Amniotic stem cell (primary cell): Measurements from ENCODE around the gene PPFIBP1.
"Not testable (repeated sequence)": the region's sequence is repeated elsewhere in the genome, so short reads cannot be mapped to it uniquely, and the experiment has no call there.

ENCODE experiments used
- DNase-seq: peaks from one replicate; lab custom pipeline; 2025; lab: John Stamatoyannopoulos, UW

Gene PPFIBP1

DNA sequence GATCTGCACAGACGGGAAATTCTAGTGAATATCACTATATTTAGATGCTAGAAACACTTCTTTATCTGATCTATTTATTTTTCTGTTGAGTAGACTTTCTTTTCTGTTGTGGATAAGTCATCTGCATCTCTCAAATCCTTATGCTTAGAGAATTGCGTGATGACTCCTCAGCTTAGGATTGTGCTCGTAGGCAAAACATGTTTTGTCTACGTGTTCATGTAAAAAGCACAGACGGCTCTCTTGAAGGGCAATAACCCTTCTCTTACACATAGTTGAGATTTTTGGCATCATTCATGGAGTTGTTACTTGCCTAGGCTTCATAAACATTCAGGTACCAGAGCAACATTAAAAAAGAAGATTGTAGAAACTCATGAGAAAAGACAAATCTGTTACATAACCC lies 18.6 kb downstream of the PPFIBP1 start:
- DNase-seq: peak; percentile 80

GRCh38 chr12:27544858-27545257 lies 20.9 kb downstream of the PPFIBP1 start:
- not testable (repeated sequence) for DNase-seq

GRCh38 chr12:27545665-27546064 lies 21.7 kb downstream of the PPFIBP1 start:
- DNase-seq: no peak

- DNase-seq: no peak
Measured at GRCh38 chr12:27547592-27547991, 23.6 kb downstream of the PPFIBP1 start.

- no peak for DNase-seq
Measured at GRCh38 chr12:27548301-27549199, 24.5 kb downstream of the PPFIBP1 start.

DNA sequence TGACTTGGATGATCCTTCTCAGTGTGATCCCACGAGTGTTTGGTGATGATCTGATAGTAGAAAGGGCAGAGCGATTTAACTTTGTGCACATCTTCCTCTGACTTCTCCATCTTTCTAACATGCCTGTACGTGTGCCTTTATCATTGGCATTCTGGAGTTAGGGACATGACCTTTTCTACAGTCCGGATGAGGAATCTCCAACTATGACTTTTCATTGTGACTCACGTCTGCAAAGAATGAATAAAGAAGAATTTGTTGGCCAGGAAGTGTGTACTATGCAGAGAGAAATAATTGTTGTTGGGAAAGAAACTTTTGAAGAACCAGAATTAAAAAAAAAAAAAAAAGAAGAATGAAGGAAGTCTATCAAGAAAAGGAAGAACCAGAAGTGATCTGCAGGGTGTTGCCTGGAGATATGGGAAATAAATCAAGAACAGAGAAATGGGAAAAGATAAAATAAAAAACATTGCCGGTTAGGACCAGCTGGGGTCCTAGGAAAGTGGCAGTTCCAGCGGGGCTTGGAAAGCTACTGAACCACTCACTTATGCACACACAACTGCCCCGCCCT lies 25.3 kb downstream of the PPFIBP1 start:
- peak; percentile 58 for DNase-seq

GRCh38 chr12:27549801-27550652 lies 26.0 kb downstream of the PPFIBP1 start:
- DNase-seq: peak; percentile 48

DNA sequence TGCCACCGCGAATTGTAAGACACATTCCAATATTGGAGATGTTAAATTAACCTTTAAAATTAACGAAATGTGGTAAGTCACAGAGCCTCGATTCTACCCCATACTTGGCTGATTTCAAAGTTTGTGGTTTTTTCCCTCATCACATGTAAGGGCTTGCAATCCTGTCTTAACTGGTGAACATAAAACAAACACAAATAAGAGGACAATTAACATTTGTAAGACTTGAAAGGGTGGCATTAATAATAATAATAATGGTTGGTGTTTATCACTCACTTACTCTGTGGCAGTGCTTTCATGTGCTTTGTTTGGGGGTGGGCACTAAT lies 26.6 kb downstream of the PPFIBP1 start:
- no peak for DNase-seq

DNA sequence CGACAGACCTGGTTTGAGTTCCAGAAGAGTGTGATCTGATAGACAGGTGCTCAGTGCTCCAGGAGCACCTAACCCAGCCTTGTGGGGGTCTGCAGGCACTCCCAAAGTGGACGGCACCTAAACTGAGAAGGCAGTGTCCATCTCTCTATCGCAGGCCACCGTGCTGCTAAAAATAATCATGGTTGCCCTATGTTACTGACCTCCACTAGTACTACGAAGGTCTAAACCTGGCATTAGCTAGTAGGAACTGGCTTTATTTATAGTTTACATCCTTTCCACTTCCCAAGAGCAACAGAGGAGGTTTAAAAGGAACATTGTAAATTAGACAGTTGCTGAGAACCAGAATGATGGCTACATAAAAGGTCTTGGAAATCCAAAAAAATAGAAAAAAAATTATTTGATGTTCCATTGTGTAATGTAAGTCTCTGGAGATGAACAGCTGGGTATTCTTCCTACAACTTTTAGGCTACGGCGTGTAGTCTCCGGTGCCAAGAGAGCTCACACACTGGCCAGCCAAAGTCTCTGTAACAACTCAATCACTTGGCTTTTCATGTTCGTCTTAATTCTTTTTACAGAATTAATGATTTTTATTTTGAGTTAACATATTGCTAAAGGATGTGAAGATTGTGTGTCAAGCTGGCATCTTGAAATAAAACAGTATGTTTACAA lies 27.3 kb downstream of the PPFIBP1 start:
- no peak for DNase-seq

GRCh38 chr12:27552235-27552634 lies 28.2 kb downstream of the PPFIBP1 start:
- DNase-seq: no peak

DNA sequence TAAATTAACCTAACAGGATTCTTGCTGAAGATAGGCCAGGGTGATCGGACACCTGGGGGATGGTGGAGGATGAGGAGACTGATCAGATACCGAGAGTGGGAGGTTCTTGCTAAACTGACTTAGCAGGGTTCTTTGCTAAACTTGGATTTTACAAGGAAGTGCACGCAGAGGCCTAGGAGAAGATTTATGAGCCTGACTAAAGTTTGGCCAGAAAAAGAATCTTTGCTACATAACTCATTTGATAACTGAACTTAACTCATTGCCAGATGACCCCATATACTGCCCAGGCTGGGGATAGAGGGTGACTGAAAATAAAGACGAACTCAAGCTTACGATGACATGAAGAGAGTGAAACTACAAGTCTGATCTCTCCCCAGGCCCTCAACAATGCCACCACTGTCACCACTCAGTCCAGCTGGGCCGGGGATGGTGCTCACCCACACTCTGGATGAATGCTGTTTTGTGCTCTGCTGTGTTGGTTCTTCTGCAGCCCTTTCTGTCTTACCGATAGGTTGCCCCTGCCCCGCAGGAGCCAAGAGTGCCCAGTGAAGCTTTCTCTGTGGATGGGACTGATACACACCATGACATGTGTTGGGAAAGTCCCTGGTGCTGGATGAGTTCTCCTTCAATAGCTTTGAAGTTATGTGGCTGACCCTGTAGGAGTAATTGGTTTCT lies 29.0 kb downstream of the PPFIBP1 start:
- no peak for DNase-seq

DNA sequence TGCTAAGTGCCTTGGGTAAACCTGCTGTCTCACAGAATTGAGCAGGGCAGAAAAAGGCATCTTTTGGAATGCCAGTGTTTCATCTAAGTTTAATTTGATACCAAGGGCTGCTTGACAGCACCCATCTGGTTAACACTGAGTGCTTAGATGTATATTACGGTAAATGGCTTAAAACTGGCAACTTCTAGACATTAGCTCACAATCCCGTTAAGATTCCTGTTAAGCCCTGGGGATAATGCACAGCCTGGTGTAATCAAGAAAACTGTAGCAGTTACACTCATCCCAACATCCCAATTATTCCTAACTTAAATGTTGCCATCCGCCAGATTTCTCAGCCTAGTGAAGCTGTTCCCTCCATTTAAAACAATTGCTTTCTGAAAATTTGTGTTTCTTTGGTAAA lies 29.9 kb downstream of the PPFIBP1 start:
- no peak for DNase-seq

DNA sequence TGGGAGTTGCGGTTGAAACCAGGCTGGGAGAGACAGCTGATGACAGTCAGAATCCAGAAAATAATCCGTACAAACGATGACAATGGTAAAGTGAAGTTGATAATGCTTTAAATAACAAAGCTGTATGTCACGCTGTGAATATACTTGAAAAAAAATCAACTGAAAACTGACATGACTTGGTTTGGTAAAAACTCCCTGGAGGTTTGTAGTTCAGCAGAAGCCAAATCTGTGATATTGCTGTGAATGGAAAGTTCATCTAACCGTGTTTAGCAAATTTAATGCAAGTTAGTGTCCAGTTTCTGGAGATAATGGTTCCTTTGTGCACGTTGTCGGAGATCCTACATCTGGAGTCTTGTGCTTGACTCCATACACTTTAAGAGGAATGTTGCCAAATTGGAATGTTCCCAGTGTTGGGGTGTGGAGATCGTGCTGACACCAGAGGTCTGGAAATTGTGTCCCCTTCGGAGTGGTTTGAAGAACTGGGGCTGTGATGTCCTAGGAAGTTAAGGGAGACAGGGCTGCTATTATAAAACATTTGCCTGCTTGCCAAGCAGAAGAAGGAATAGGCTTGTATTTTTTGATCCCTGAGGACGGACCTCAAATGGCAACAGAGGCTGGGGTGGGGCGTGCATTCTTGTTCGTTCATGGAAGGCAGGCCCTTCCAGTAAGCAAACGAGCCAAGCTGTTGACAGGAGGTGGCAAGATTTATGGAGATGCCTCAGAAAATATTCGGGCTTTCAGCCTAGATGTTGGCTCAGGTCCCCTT lies 30.6 kb downstream of the PPFIBP1 start:
- no peak for DNase-seq

- DNase-seq: no peak
Measured at GRCh38 chr12:27555361-27555760, 31.4 kb downstream of the PPFIBP1 start.

- DNase-seq: no peak
Measured at GRCh38 chr12:27555925-27556778, 32.1 kb downstream of the PPFIBP1 start.

- no peak for DNase-seq
Measured at GRCh38 chr12:27560126-27560525, 36.1 kb downstream of the PPFIBP1 start.

DNA sequence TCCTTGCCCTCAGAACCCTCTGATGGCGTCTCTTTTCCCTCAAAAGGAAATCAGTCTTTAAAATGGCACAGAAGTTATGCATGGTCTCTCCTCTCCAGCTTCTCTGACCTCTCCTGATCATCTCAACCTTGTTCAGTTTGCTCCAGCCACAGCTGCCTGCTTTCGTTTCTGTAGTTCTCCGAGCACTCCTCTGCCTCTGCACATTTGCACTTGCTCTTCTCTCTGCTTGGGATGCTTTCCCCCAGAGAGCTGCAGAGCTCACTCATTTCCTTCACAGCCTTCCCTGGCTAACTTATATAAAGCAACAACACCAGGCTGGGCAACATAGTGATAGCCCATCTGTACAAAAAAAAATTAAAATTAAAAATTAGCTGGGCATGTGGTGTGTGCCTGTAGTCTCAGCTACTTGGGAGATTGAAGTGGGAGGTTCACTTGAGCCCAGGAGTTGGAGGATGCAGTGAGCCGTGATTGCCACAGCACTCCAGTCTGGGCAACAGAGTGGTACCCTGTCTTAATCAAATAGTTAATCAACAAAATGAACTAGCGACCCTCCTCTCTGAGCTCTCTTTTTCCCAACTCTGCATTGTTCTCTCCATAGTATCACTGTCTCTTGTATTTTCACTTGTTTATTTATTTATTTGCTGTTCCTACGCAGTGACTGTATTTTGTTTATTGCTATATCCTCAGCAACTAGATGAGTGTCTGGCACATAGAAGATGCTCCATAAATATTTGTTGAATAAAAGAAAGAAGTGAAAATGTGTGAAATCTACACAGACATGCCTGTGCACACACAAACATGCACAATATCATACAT lies 37.7 kb downstream of the PPFIBP1 start:
- DNase-seq: no peak

- DNase-seq: no peak
Measured at GRCh38 chr12:27564612-27565213, 40.7 kb downstream of the PPFIBP1 start.

DNA sequence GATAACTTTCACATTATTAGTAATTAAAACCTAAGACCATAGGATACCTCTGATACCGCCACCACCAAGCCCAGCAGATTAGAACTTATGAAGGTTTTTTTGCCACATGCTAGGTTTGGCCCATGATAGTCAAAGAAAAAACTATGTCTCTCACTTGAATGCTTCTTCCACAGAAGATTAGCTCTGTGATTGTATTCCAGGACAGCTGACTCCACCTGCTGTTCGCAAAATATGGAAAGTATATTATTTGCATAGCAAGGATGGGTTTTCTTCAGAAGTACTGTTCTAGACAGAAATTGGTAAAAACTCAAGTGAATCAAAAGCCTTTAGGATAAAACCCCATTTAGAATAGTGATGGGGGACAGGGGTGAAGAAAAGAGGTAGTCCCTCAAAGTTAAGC lies 42.2 kb downstream of the PPFIBP1 start:
- no peak for DNase-seq
